ENCODE results near the gene SERPINE2. TPM values are rescaled to one million over a fixed set of nuclear protein-coding genes. Genes with fewer than 3 reads are reported as not detected.

SERPINE2 gene
- total RNA-seq, 4 donors from 2014 or later, result 6.1 to 33.3 (median 20.3) TPM

GRCh38 chr2:223980803-223981202, 58.3 kb downstream of the SERPINE2 start:
- intact Hi-C loops (cut with DNase I), result no loop called here
- 91 to 93% methylated on average over 4 of the region's 4 CpGs for WGBS, 2 donors
- Histone ChIP-seq H3K9me3 (no peaks in the 10 kb centered on the region), H3K36me3 (no peaks in the 10 kb centered on the region), H3K27me3 (no peaks in the 10 kb centered on the region), H3K4me1 (no peaks in the 10 kb centered on the region), H3K4me3 (replicated peaks in 1 of 3) (no peak overlapping the region), H3K27ac (no peak overlapping the region)
- DNase-seq, result no peak
- TF ChIP-seq, protein P1, sequence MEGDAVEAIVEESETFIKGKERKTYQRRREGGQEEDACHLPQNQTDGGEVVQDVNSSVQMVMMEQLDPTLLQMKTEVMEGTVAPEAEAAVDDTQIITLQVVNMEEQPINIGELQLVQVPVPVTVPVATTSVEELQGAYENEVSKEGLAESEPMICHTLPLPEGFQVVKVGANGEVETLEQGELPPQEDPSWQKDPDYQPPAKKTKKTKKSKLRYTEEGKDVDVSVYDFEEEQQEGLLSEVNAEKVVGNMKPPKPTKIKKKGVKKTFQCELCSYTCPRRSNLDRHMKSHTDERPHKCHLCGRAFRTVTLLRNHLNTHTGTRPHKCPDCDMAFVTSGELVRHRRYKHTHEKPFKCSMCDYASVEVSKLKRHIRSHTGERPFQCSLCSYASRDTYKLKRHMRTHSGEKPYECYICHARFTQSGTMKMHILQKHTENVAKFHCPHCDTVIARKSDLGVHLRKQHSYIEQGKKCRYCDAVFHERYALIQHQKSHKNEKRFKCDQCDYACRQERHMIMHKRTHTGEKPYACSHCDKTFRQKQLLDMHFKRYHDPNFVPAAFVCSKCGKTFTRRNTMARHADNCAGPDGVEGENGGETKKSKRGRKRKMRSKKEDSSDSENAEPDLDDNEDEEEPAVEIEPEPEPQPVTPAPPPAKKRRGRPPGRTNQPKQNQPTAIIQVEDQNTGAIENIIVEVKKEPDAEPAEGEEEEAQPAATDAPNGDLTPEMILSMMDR (IDR thresholded peaks at IDR 0.05), result no peak
- no peak for TF ChIP-seq POLR2A (IDR thresholded peaks at IDR 0.05)

- Histone ChIP-seq H3K4me3 (replicated peaks in 1 of 3) (no peak overlapping the region), H3K4me1 (no peaks in the 10 kb centered on the region), H3K36me3 (no peaks in the 10 kb centered on the region), H3K9me3 (no peaks in the 10 kb centered on the region), H3K27me3 (no peaks in the 10 kb centered on the region), H3K27ac (no peak overlapping the region)
- WGBS, 2 donors, result 93 to 95% methylated on average over 1 of the region's 1 CpG
- no peak for DNase-seq
- intact Hi-C loops (cut with DNase I), result no loop called here
- TF ChIP-seq POLR2A (IDR thresholded peaks at IDR 0.05), result no peak
- TF ChIP-seq, protein P1 (IDR thresholded peaks at IDR 0.05), result no peak
Observed at GRCh38 chr2:223980397-223980735, 58.7 kb downstream of the SERPINE2 start.

DNA sequence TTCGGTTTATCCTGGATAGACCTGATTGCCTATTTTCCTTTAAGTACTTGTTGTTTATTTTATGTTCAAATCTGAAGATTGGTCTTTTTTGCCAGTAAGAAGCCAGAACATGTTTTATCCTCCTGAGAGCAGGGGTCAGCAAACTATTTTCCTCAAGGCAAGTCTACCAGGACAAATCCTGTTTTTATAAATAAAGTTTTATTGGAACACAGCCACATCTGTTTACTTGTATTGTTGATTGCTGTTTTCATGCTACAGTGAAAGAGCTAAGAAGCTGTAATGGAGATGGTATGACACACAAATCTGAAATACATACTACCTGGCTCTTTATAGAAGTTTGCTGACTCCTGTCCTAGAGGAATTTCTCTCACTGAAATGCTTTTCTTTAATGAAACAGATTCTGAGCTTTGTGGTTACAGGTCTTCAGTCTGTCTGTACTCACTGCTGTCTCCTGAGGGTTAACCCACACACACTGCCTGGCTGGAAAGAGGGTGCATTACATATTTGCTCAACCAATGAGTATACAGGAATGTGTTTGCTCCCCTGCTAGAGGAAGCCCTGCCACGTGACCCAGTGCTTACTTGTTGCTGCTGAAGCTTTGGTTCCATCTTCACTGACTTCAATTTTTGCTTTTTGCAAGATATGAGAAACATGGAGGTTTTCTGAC, 59.2 kb downstream of the SERPINE2 start:
- Histone ChIP-seq H3K36me3 (no peaks in the 10 kb centered on the region), H3K27ac (no peak overlapping the region), H3K27me3 (no peaks in the 10 kb centered on the region), H3K4me1 (no peaks in the 10 kb centered on the region), H3K4me3 (replicated peaks in 1 of 3) (no peak overlapping the region), H3K9me3 (no peaks in the 10 kb centered on the region)
- intact Hi-C loops (cut with DNase I), result no loop called here
- TF ChIP-seq POLR2A (IDR thresholded peaks at IDR 0.05), result no peak
- DNase-seq, result no peak
- 91 to 93% methylated on average over 2 of the region's 2 CpGs for WGBS, 2 donors

DNA sequence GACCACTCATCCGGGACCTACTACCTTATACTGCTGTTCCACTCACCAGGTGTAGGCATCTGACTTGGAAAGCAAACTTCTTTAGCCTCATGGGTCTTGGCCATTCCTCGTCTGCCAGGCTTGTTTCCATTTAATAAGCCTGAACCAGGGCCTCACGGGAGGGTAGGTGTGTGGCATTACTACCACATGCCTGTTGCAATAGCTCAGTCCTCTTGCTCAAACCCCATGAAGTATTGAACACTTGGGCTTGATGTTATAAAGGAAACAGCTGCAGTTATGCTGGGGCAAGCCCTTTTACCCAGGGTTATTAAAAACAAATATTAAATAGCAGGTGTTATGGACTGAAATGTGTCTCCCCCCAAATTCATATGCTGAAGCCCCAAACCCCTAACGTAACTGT, 60.6 kb downstream of the SERPINE2 start:
- Histone ChIP-seq H3K27me3 (no peaks in the 10 kb centered on the region), H3K27ac (no peak overlapping the region), H3K4me1 (no peaks in the 10 kb centered on the region), H3K9me3 (no peaks in the 10 kb centered on the region), H3K36me3 (no peaks in the 10 kb centered on the region), H3K4me3 (replicated peaks in 1 of 3) (no peak overlapping the region)
- 84 to 90% methylated on average over 4 of the region's 4 CpGs for WGBS, 2 donors
- TF ChIP-seq, protein P1 (IDR thresholded peaks at IDR 0.05), result no peak
- no peak for TF ChIP-seq POLR2A (IDR thresholded peaks at IDR 0.05)
- intact Hi-C loops (cut with DNase I), result no loop called here
- DNase-seq, result no peak

GRCh38 chr2:223976635-223977226, 62.4 kb downstream of the SERPINE2 start:
- Histone ChIP-seq H3K27me3 (no peaks in the 10 kb centered on the region), H3K4me1 (no peaks in the 10 kb centered on the region), H3K4me3 (replicated peaks in 1 of 3) (no peak overlapping the region), H3K27ac (no peak overlapping the region), H3K36me3 (no peaks in the 10 kb centered on the region), H3K9me3 (no peaks in the 10 kb centered on the region)
- DNase-seq, result no peak
- TF ChIP-seq, protein P1 (IDR thresholded peaks at IDR 0.05), result no peak
- no peak for TF ChIP-seq POLR2A (IDR thresholded peaks at IDR 0.05)
- WGBS, 2 donors, result 60 to 70% methylated on average over 3 of the region's 3 CpGs
- intact Hi-C loops (cut with DNase I), result no loop called here
